Prostate gland (tissue), 2 donors: ENCODE data around the gene TSSK1B. TPM values are rescaled to one million over a fixed set of nuclear protein-coding genes. Genes with fewer than 3 reads are reported as not detected.

Experiments
- DNase-seq: peaks from one replicate; pipeline ENCODE4 v3.0.0-alpha.2; 2019; ENCODE audit warnings: low spot score
- H3K27ac ChIP-seq, 2 donors: fragments of 200-600 bp; sonication (generic); 2 replicates each; pipeline ENCODE4 v1.5.1; 2017 to 2019
- H3K27me3 ChIP-seq: fragments of 200-600 bp; sonication (generic); replicated peaks from 2 replicates; pipeline ENCODE4 v1.5.1; 2019; ENCODE audit not compliant: insufficient read depth
- H3K36me3 ChIP-seq, 2 donors: fragments of 200-600 bp; sonication (generic); 1 replicate in 1 of 2; 2 replicates in 1 of 2; pipeline versions ENCODE4 v1.5.1 to v1.8.1; 2017 to 2019
- H3K4me1 ChIP-seq: fragments of 200-600 bp; sonication (generic); replicated peaks from 2 replicates; pipeline ENCODE4 v1.5.1; 2019
- H3K4me3 ChIP-seq, 2 donors: fragments of 200-600 bp; sonication (generic); 2 replicates each; pipeline ENCODE4 v1.5.1; 2017 to 2019
- H3K9me3 ChIP-seq: fragments of 200-600 bp; sonication (generic); 2 replicates; pipeline ENCODE4 v1.5.1; 2017
- CTCF ChIP-seq, 4 experiments: fragments of 200-600 bp in 2 of 4; fragments of 450-650 bp in 2 of 4; sonication (generic) in 2 of 4; IDR thresholded peaks; 1 replicate in 3 of 4; 2 replicates in 1 of 4; pipeline ENCODE4 v1.5.1; 2016 to 2019; ENCODE audit warnings: antibody characterized with exemption in 4 of 4, mild to moderate bottlenecking in 2 of 4, moderate library complexity in 2 of 4
- POLR2A ChIP-seq: fragments of 450-650 bp; IDR thresholded peaks from one replicate; pipeline ENCODE4 v1.6.1; 2016; ENCODE audit warnings: antibody characterized with exemption, mild to moderate bottlenecking
- POLR2AphosphoS5 ChIP-seq: sonication (generic); formaldehyde crosslinking; IDR thresholded peaks from one replicate; pipeline ENCODE4 v1.6.1; 2017; ENCODE audit warnings: antibody characterized with exemption
- WGBS: methylation state at CpG from one replicate; pipeline ENCODE4 v1.1.5; 2018; 5-methylcytosine and 5-hydroxymethylcytosine counted together
- intact Hi-C: fragments of 100-400 bp; cut with DNase I; formaldehyde crosslinking; loops from one replicate; pipeline ENCODE4 v1.14.2; 2022
- total RNA-seq, 2 donors: library from RNA; depleted of rRNA; stranded (reverse); fragments of >200 nt; gene quantifications; one replicate each; pipeline ENCODE4 v1.1.0, GENCODE V29; 2016

TSSK1B gene
- total RNA-seq, 2 donors from 2014 or later = 0.32 to 4.0 TPM

GRCh38 chr5:113433071-113433470 lies 1.7 kb downstream of the TSSK1B start:
- WGBS = 96% methylated on average over 17 of the region's 21 CpGs
- Histone ChIP-seq H3K4me3 (no peak overlapping the region), H3K36me3 (no peaks in the 10 kb centered on the region), H3K9me3 (no peaks in the 10 kb centered on the region), H3K27me3 (no peaks in the 10 kb centered on the region), H3K27ac (no peak overlapping the region), H3K4me1 (no peaks in the 10 kb centered on the region)
- intact Hi-C loops = no loop called here
- TF ChIP-seq POLR2AphosphoS5 = no peak
- no peak for TF ChIP-seq POLR2A
- no peak for TF ChIP-seq CTCF (IDR thresholded peaks at IDR 0.05)
- DNase-seq = no peak

- TF ChIP-seq CTCF (IDR thresholded peaks at IDR 0.05) = peak in 1 of 4 experiments; percentile 32
- TF ChIP-seq POLR2AphosphoS5 = peak; percentile 45
- no peak for TF ChIP-seq POLR2A
- Histone ChIP-seq H3K27me3 (no peaks in the 10 kb centered on the region), H3K4me3 (no peak overlapping the region), H3K27ac (peak overlapping the region; percentile 22 to 26), H3K36me3 (no peaks in the 10 kb centered on the region), H3K9me3 (no peaks in the 10 kb centered on the region), H3K4me1 (no peaks in the 10 kb centered on the region)
- intact Hi-C loops = no loop called here
- DNase-seq = peak; percentile 43
- WGBS = 31% methylated on average over 3 of the region's 3 CpGs
Observed at GRCh38 chr5:113427871-113428574, 6.8 kb downstream of the TSSK1B start.

GRCh38 chr5:113425909-113426308 lies 8.9 kb downstream of the TSSK1B start:
- peak; percentile 76 for DNase-seq
- intact Hi-C loops = no loop called here
- Histone ChIP-seq H3K27ac (no peak overlapping the region), H3K4me1 (no peaks in the 10 kb centered on the region), H3K4me3 (no peak overlapping the region), H3K27me3 (no peaks in the 10 kb centered on the region), H3K9me3 (no peaks in the 10 kb centered on the region), H3K36me3 (no peaks in the 10 kb centered on the region)
- WGBS = 56% methylated on average over 3 of the region's 3 CpGs
- no peak for TF ChIP-seq POLR2A
- TF ChIP-seq POLR2AphosphoS5 = peak; percentile 65
- no peak for TF ChIP-seq CTCF (IDR thresholded peaks at IDR 0.05)

- Histone ChIP-seq H3K4me1 (no peaks in the 10 kb centered on the region), H3K9me3 (no peaks in the 10 kb centered on the region), H3K4me3 (no peak overlapping the region), H3K27me3 (no peaks in the 10 kb centered on the region), H3K27ac (no peak overlapping the region), H3K36me3 (no peaks in the 10 kb centered on the region)
- no peak for DNase-seq
- intact Hi-C loops = no loop called here
- TF ChIP-seq CTCF (IDR thresholded peaks at IDR 0.05) (no peak), POLR2AphosphoS5 (no peak), POLR2A (no peak)
- 75% methylated on average over 2 of the region's 2 CpGs for WGBS
Observed at GRCh38 chr5:113421693-113422092, 13.1 kb downstream of the TSSK1B start.

GRCh38 chr5:113405530-113405929 lies 29.3 kb downstream of the TSSK1B start:
- 91% methylated on average over 6 of the region's 6 CpGs for WGBS

More at GRCh38 chr5:113405530-113405929, 29.3 kb downstream of the TSSK1B start:
- Histone ChIP-seq H3K4me3 (no peak overlapping the region), H3K36me3 (no peaks in the 10 kb centered on the region), H3K27me3 (no peaks in the 10 kb centered on the region), H3K4me1 (no peaks in the 10 kb centered on the region), H3K9me3 (no peaks in the 10 kb centered on the region), H3K27ac (no peak overlapping the region)
- TF ChIP-seq CTCF (IDR thresholded peaks at IDR 0.05) = no peak
- no peak for TF ChIP-seq POLR2AphosphoS5
- no peak for TF ChIP-seq POLR2A
- intact Hi-C loops = no loop called here
- DNase-seq = no peak
